SK-N-SH treated with all-trans-retinoic acid at 6 μM for 48 hours (cell line): ENCODE measurements around the gene CRYBA4.

Experiments used
- ARNTL ChIP-seq: fragments of 450-650 bp; formaldehyde crosslinking; IDR thresholded peaks from 2 replicates; pipeline ENCODE4 v1.5.0; 2020; ENCODE audit warnings: low read depth, mild to moderate bottlenecking, moderate library complexity, borderline replicate concordance
- CSDC2 ChIP-seq: fragments of 250-450 bp; sonication (Bioruptor Pico); IDR thresholded peaks from 2 replicates; pipeline ENCODE4 v1.5.0; 2020; ENCODE audit warnings: mild to moderate bottlenecking, moderate library complexity

DNA sequence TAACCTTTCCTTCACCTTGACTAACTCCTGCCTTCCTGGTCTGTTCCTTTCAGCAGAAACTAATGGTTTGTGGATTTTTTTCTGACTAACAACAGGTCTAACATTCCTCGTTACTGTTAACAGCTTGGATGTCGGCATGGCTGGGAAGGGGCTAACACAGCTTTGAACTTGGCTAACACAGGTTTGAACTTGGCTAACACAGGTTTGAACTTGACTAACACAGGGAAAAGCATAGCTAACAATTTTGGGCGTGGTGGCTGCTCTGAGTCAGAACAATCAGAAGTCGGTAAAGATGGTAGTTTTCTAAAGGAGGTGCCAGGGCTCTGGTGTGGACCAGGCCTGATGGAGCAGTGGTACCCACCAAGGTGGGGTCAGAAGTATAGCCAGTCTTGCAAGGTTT lies 51.7 kb downstream of the CRYBA4 start:
- no peak for TF ChIP-seq ARNTL (CRISPR knock-in tag)
- no peak for TF ChIP-seq CSDC2
